B cell (primary cell): Measurements from ENCODE around the gene KIF23. TPM values are rescaled to one million over a fixed set of nuclear protein-coding genes. Genes with fewer than 3 reads are reported as not detected.

ENCODE experiments used
- ATAC-seq: fragments of 200-7000 bp; cut with Tn5 transposase; one replicate; pipeline ENCODE4 v1.10.0; 2021; ENCODE audit warnings: low read depth, mild to moderate bottlenecking, moderate number of reproducible peaks, moderate library complexity
- CTCF ChIA-PET: fragments of 350-600 bp; sonication (Branson Sonifier 250); formaldehyde crosslinking; loops from one replicate; lab custom pipeline; 2021; ENCODE audit warnings: antibody characterized with exemption, inconsistent platforms; lab: Charles Lee
- POLR2A ChIA-PET: fragments of 350-600 bp; sonication (Branson Sonifier 250); formaldehyde crosslinking; loops from one replicate; lab custom pipeline; 2021; ENCODE audit warnings: antibody characterized with exemption; lab: Charles Lee
- DNase-seq: peaks from one replicate; pipeline ENCODE4 v3.0.0; 2013
- H2AFZ ChIP-seq: 2 replicates; pipeline ENCODE4 v1.6.1; 2012; ENCODE audit warnings: mild to moderate bottlenecking, low read depth, low read length; ENCODE audit not compliant: insufficient read depth, poor library complexity, severe bottlenecking
- H3K27ac ChIP-seq, 2 donors: 1 replicate in 1 of 2; 2 replicates in 1 of 2; pipeline ENCODE4 v1.5.1; 2012 to 2013; ENCODE audit warnings: low read length in 2 of 2, mild to moderate bottlenecking in 2 of 2, moderate library complexity in 1 of 2
- H3K27me3 ChIP-seq, 4 experiments: fragments of 200-600 bp in 1 of 4; sonication (generic) in 1 of 4; replicated peaks in 1 of 4; 1 replicate in 2 of 4; 2 replicates in 2 of 4; pipeline versions ENCODE4 v1.6.1 to v1.7.0; 2013 to 2016; ENCODE audit warnings: low read length in 3 of 4, mild to moderate bottlenecking in 2 of 4, mixed read lengths in 1 of 4, moderate library complexity in 1 of 4; ENCODE audit not compliant: insufficient read depth in 4 of 4, control insufficient read depth in 3 of 4; ENCODE audit errors: control extremely low read depth in 1 of 4
- H3K36me3 ChIP-seq, 2 experiments: replicated peaks in 1 of 2; 1 replicate in 1 of 2; 2 replicates in 1 of 2; pipeline versions ENCODE4 v1.6.1 to v1.7.1; 2013; ENCODE audit warnings: low read length in 1 of 2; ENCODE audit not compliant: insufficient read depth in 2 of 2, control insufficient read depth in 1 of 2; ENCODE audit errors: control extremely low read depth in 1 of 2, extremely low read depth in 1 of 2
- H3K4me1 ChIP-seq, 2 donors: fragments of 200-600 bp in 1 of 2; sonication (generic) in 1 of 2; 1 replicate in 1 of 2; 2 replicates in 1 of 2; pipeline versions ENCODE4 v1.5.1 to v1.6.1; 2013 to 2017; ENCODE audit warnings: low read length in 2 of 2; ENCODE audit not compliant: control insufficient read depth in 2 of 2, insufficient read depth in 2 of 2
- H3K4me2 ChIP-seq: replicated peaks from 2 replicates; pipeline ENCODE3; 2012; ENCODE audit warnings: mild to moderate bottlenecking, low read depth, low read length; ENCODE audit not compliant: poor library complexity, severe bottlenecking
- H3K4me3 ChIP-seq, 5 experiments: fragments of 200-600 bp in 1 of 5; sonication (generic) in 1 of 5; 1 replicate in 3 of 5; 2 replicates in 2 of 5; pipeline versions ENCODE4 v1.5.1 to v1.7.0; 2011 to 2016; ENCODE audit warnings: low read length in 4 of 5, mild to moderate bottlenecking in 4 of 5, low read depth in 2 of 5, control low read depth in 1 of 5, moderate library complexity in 1 of 5; ENCODE audit not compliant: insufficient read depth in 1 of 5; ENCODE audit errors: control extremely low read depth in 1 of 5, extremely low read depth in 1 of 5
- H3K79me2 ChIP-seq: fragments of 200-600 bp; sonication (generic); one replicate; pipeline ENCODE4 v1.6.0; 2016; ENCODE audit warnings: low read length; ENCODE audit not compliant: control insufficient read depth, insufficient read depth
- H3K9ac ChIP-seq: fragments of 200-600 bp; sonication (generic); 2 replicates; pipeline ENCODE4 v1.6.1; 2017; ENCODE audit warnings: mild to moderate bottlenecking, low read length, moderate library complexity
- H3K9me3 ChIP-seq, 3 donors: one replicate each; pipeline versions ENCODE4 v1.6.1 to v1.7.1; 2013; ENCODE audit warnings: low read length in 2 of 3; ENCODE audit not compliant: control insufficient read depth in 2 of 3, insufficient read depth in 1 of 3; ENCODE audit errors: control extremely low read depth in 1 of 3
- H4K20me1 ChIP-seq: 2 replicates; pipeline ENCODE4 v1.6.0; 2012; ENCODE audit warnings: mild to moderate bottlenecking, low read length; ENCODE audit not compliant: insufficient read depth, control insufficient read depth, poor library complexity, severe bottlenecking
- H3K27ac Mint-ChIP-seq: one replicate; pipeline ENCODE4 v1.8.0; 2021; ENCODE audit warnings: mixed read lengths
- H3K27me3 Mint-ChIP-seq: one replicate; pipeline ENCODE4 v1.8.0; 2021; ENCODE audit warnings: mixed read lengths
- H3K4me1 Mint-ChIP-seq: one replicate; pipeline ENCODE4 v1.8.0; 2021; ENCODE audit warnings: mixed read lengths
- H3K4me3 Mint-ChIP-seq: one replicate; pipeline ENCODE4 v1.8.0; 2021; ENCODE audit warnings: mixed read lengths
- H3K9me3 Mint-ChIP-seq: one replicate; pipeline ENCODE4 v1.8.0; 2022; ENCODE audit warnings: mixed read lengths; ENCODE audit not compliant: insufficient read depth
- CTCF ChIP-seq: fragments of 200-600 bp; IDR thresholded peaks from one replicate; pipeline ENCODE4 v1.8.0; 2022; ENCODE audit warnings: antibody characterized with exemption, mild to moderate bottlenecking
- EZH2 ChIP-seq: IDR thresholded peaks from 2 replicates; pipeline ENCODE4 v1.6.1; 2012; ENCODE audit warnings: borderline replicate concordance, low read depth, mild to moderate bottlenecking, moderate library complexity, low read length; ENCODE audit not compliant: insufficient read depth, poor library complexity, severe bottlenecking
- WGBS: methylation state at CpG from one replicate; pipeline ENCODE4 v1.1.5; 2013; ENCODE audit warnings: missing lambda C conversion rate; ENCODE audit not compliant: insufficient coverage; 5-methylcytosine and 5-hydroxymethylcytosine counted together
- intact Hi-C: fragments of 100-400 bp; cut with micrococcal nuclease; formaldehyde crosslinking; loops from one replicate; pipeline ENCODE4 v1.10.0; 2022
- polyA plus RNA-seq: library from polyadenylated mRNA; depleted of rRNA; stranded (reverse); fragments of >200 nt; gene quantifications from 2 replicates; pipeline ENCODE4 v1.2.3, GENCODE V29; 2012
- total RNA-seq, 2 donors: library from RNA; stranded (reverse); fragments of 120-200 nt in 1 of 2; gene quantifications; 1 replicate in 1 of 2; 2 replicates in 1 of 2; pipeline versions ENCODE4 v1.2.3 to v1.2.4, GENCODE V29; 2013 to 2022

The KIF23 gene
- total and polyA plus RNA-seq, 2 donors (not counting 1 experiment from before 2014, with no cell fraction given) = 0.30 to 0.34 TPM

- POLR2A ChIA-PET = no interaction called here
- H3K9ac ChIP-seq = no peak overlapping the region
- Mint-ChIP-seq H3K27me3 (peaks cover 34% of the 10 kb centered on the region), H3K4me1 (no peaks in the 10 kb centered on the region), H3K27ac (no peak overlapping the region), H3K4me3 (no peak overlapping the region), H3K9me3 (peaks cover 7% of the 10 kb centered on the region)
- H3K36me3 ChIP-seq = no peaks in the 10 kb centered on the region
- intact Hi-C loops = no loop called here
- CTCF ChIA-PET = no interaction called here
- peaks cover 0 to 3% (median 0%) of the 10 kb centered on the region in 4 experiments for H3K27me3 ChIP-seq
- no peak overlapping the region for H3K4me3 ChIP-seq
- H3K9me3 ChIP-seq = peaks cover 2 to 9% (median 3%) of the 10 kb centered on the region in 3 donors
- no peak overlapping the region for H2AFZ ChIP-seq
- H3K4me2 ChIP-seq = no peak overlapping the region
- H3K79me2 ChIP-seq = no peaks in the 10 kb centered on the region
- no peak overlapping the region for H3K27ac ChIP-seq
- DNase-seq (no peak), ATAC-seq (no peak)
- TF ChIP-seq CTCF = no peak
- no peak for TF ChIP-seq EZH2
- H4K20me1 ChIP-seq = no peaks in the 10 kb centered on the region
- 86% methylated on average over 1 of the region's 3 CpGs for WGBS
- no peaks in the 10 kb centered on the region for H3K4me1 ChIP-seq
Measured at GRCh38 chr15:69489073-69489571, 75.0 kb downstream of the KIF23 start.

GRCh38 chr15:69490356-69491037 is 76.3 kb downstream of the KIF23 start:
- Mint-ChIP-seq H3K27me3 (peaks cover 34% of the 10 kb centered on the region), H3K9me3 (peaks cover 5% of the 10 kb centered on the region), H3K27ac (no peak overlapping the region), H3K4me1 (no peaks in the 10 kb centered on the region), H3K4me3 (no peak overlapping the region)
- intact Hi-C loops = no loop called here
- Histone ChIP-seq H3K27me3 (peaks cover 0 to 3% (median 0%) of the 10 kb centered on the region in 4 experiments), H3K9me3 (peaks cover 2 to 3% (median 3%) of the 10 kb centered on the region in 3 donors), H3K36me3 (no peaks in the 10 kb centered on the region), H3K4me2 (no peak overlapping the region), H3K79me2 (no peaks in the 10 kb centered on the region), H2AFZ (no peak overlapping the region), H3K4me1 (no peaks in the 10 kb centered on the region), H3K27ac (no peak overlapping the region), H3K9ac (no peak overlapping the region), H3K4me3 (no peak overlapping the region), H4K20me1 (no peaks in the 10 kb centered on the region)
- no peak for ATAC-seq
- ChIA-PET CTCF (no interaction called here), POLR2A (no interaction called here)
- TF ChIP-seq EZH2 (no peak), CTCF (no peak)
- 94% methylated on average over 4 of the region's 11 CpGs for WGBS
- DNase-seq = no peak
